GM21381 (cell line): ENCODE results near the gene SNX9.
"Not testable (repeated sequence)": the region's sequence is repeated elsewhere in the genome, so short reads cannot be mapped to it uniquely, and the experiment has no call there.

Experiments
- ATAC-seq: cut with Tn5 transposase; IDR thresholded peaks from one replicate; pipeline ENCODE4 v1.9.1; 2021; ENCODE audit warnings: mild to moderate bottlenecking, moderate library complexity; ENCODE audit not compliant: unreplicated experiment

The SNX9 gene

DNA sequence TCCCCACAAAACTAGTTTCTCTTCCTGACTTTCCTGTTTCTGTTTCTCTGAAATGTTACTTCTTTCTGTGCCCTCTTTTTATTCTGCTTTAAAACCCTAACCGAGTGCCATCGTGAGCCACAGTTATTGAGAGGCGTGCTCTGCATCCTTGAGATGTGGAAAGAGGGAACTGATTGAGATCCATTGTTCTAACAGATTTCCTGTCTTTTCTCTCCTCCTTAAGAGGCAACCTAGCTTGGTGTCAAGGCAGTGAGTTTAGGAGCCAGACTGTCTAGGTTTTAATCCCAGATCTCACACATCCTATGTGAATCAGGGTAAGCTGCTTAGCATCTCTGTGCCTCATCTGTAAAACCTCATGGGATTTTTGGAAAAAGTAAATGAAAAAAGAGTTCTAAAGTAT is 57.5 kb downstream of the SNX9 start:
- no peak for ATAC-seq

DNA sequence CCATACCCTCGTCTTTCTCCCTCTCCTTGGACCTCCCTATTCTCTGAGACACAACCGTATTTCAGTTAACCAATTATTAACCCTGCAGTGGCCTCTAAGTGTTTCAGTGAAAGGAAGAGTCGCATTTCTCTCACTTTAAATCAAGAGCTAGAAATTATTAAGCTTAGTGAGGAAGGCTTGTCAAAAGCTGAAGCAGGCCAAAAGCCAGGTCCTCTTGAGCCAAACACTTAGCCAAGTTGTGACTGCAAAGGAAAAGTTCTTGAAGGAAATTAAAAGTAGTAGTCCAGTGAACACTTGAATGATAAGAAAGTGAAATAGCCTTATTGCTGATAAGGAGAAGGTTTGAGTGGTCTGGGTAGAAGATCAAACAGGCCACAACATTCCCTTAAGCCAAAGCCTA is 58.3 kb downstream of the SNX9 start:
- no peak for ATAC-seq

DNA sequence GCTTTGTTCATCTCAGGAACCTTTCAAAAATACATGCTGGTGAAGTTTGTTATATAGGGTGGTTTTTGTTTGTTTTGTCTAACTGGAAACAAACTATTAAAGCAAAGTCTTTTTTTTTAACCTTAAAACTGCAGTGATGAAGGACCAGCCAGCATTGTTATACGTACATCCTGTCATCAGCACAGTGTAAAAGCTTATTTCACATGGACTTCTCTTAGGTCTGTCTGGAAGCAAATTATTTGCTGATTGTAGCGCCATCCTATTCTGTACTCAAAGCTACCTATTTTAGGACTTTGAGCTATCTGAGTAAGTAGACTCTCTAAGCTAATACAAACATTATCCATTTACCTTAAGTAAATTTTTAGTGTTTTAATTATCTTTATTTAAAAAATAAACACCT is 61.7 kb downstream of the SNX9 start:
- no peak for ATAC-seq

DNA sequence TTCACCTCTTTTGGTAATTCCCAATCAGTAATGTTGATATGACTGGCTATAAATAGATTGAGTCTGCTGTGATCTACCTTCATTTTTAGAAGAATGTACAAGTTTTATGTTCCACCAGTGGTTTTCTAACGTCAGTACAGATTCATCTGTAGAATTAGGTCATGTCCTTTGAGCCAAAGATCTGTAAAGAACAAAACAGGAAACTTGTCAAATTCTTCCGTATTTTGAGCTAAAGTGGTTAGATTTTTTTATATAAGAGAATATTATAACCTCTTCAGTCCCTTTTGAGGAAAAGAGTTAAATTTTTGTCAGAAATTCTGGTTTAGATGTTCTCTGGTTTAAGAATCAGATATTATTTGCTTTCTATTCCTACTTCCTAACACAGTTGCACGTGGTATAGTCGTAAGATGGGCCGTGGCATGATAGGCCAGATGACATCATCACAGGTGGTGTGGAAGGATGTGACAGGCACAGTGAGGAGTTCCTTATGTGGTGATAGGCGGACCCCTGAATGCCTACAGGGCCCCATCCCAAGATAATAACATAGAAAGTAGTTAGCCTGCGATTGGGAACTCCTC is 62.3 kb downstream of the SNX9 start:
- no peak for ATAC-seq

DNA sequence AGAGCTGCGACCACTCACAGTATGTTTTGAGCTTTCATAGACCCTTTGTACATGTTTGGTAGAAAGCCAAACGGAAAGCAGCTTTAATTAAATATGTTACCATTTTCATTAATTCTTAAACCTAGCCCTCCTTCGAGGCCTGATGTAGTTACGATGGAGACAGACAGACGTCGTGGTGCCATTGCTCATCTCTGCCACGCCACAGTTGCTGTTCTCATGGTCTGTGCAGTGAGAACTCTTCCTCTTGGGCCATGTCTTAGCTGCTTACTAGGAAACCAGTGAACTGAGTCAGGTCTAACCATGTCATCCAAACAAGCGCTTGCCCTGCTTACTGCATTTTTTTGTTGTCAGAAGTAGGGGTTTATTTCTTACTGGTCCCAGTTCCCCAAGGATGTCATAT is 62.8 kb downstream of the SNX9 start:
- ATAC-seq = no peak

DNA sequence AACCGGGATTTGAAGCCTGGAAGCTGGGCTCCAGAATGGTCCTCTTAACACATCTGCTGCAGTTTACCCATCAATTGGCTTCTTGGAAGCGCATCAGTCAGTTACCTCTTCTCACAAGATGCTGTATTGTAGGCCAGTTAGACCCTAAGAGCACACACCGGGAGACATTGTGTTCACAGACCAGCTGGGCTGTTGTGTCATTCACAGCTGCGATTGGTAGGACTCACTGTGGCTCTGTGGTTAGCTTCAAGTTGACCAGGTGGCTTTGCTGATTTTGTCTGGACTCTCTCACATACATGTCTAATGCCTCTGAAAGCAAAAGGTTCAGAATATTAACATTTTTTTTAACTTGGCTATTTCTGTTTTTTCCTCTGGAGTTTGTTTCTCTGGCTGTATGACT is 64.8 kb downstream of the SNX9 start:
- ATAC-seq = peak; percentile 50

DNA sequence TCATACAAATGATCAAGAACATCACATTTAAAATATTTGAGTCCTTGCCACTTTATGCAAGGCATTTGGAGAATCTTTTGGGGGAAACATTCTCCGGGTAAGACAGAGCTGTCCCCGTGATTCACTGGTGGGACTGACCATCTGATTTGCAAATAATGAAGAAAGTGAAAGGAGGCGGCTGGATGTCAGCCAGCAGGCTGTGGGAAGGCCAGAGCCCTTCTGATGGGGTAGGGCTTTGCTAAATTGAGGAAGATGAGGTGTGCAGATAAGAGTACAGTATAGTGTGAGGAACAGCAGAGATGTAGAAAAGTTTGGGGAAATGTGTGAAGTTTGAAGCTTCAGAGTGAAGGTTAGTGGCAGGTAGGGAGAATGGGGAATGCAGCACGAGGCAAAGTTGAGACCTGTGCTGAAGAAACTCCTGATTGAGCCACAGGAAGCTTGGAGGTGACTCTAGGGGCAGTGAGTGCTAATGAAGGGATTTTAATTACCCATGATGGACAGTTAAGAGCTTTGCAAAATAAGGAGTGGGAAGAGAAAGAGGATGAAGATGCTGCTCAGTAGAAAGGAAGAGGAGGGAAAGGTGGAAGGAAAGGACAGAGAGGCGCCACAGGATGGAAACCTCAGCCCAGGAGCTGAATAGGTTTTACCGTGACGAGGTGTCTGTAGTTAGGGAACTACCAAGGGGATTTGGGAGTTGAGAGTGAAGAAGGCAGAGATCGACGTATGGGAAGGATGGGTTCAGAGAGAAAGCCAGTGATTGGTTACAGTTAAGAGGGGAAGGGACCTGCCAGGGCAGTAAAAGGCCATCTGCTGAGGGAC is 68.7 kb downstream of the SNX9 start:
- ATAC-seq = no peak

DNA sequence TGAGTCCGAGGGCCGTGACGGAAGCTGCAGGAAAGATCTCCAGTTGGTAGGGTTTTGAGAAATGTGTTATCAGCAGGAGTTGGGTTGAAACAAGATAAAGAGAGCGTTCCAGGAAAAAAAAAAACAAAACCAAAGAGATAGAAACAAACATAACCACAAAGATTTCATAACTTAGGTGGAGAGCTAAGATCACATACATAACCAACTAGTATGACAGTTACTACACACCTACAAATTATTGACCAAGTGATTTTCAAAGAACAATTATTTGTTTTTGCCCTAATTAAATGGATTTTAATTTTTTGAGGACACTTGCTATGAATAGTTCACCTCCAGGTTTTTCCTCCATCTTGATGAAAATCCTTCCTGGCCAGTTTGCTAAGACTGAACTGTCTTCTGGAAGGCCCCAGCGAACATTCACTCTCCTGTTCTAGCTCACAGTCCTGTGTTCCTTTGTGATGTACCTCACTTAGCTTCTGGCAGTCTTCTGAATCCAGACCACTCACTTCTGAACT is 69.4 kb downstream of the SNX9 start:
- no peak for ATAC-seq

DNA sequence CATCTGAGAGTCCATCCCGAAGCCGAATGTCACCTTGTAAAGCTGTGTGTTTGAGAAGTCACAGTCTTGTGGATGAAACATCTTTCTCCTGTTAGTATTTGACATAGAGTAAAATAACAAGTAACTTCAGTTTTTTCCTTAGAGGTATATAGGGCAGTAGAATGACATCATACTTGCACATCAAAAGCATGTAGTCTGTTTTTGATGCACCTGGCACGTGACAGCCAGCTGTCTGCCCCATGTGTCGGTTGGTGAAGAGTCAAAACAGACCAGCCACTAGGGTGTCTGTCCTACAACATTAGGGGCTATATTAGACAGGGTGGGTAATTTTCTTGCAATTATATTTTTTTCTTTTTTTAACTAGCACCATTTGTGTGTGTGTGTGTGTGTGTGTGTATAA is 70.2 kb downstream of the SNX9 start:
- ATAC-seq = no peak

DNA sequence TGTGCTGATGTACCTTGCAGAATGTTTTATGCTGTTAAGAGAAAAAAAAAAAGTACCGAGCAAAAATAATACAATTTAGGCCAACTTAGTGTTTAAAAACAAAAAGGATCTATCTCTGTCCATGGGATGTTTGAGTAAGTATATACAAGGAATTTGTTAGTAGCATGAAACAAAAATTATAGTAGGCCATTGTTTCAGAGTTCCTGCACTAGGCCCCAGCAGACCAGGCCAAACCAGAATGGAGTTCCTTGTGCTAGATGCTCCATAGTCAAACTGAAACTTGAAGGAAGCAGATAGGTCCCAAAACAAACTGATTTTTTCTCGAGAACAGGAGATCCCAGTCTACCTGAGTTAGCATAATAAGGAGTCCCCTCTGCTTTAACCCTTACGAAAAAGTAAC is 72.5 kb downstream of the SNX9 start:
- ATAC-seq = no peak

DNA sequence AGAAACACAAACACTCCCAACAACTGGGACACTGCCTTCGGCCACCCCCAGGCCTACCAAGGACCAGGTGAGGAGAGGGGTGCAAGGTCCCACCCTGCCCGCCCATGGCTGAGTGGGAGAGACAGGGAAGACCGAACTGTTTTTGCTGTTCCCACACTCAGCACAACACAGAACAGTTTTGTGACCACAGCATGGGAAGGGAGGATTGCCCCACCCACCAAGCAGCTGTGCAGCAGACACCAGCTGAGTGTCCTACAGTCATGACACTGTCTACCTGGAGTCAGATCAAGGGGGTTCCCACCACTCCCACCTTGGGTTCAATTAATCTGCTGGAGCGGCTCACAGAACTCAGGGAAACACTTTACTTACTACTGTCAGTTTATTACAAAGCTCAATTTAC is 73.9 kb downstream of the SNX9 start:
- ATAC-seq = no peak

DNA sequence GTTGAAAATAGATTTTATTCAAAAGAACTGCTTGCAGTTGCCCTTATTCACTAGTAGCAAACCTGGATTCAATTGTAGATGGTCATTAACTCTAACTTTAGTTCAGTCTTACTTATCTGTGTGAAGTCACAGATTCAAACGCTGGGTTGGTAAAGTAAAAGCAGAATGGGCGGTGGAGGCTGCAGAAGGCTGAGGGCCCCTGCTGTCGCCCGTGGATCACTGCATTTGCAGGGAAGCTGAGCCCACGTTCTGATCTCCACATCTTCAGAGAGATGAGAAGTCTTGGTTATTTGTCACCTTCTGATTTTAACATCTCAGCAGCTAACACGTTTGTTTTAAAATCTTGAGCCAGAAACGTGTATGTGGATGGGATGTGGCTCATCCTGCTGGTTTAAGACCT is 75.1 kb downstream of the SNX9 start:
- ATAC-seq = no peak

DNA sequence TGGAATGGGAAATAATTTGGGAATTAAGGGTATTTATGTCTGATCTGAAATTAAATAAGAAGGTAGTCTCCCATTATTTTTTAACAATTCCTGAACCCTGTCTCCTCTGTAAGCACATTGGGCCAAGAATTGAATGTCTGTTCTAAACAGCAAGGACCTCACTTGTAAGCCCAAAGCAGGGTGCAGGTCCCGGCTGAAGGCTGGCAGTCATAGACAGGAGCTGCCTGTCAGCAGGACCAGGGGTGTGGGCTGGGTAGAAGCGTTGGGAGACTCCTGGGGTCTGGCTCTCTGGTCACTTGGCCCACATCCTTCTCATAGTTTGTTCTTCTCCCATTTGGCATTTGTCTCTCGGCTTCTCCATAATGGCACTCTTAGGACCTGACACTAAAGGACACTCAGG is 75.6 kb downstream of the SNX9 start:
- no peak for ATAC-seq

DNA sequence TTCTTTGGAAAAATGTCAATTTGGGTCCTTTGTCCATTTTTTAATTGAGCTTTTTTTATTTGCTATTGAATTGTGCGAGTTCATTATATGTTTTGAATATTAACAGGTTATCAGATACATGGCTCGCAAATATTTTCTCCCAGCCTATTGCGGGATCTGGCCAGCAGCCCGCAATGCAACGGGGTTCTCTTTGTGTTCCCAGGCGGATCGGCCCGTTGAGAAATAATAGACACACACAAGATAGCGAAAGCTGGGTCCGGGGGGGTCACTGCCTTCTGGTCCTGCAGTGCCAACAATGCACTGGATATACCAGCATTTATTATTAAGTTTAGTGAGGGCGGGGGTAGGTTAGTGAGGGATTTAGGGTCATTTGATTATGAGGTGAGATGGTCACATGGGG is 77.2 kb downstream of the SNX9 start:
- not testable (repeated sequence) for ATAC-seq

DNA sequence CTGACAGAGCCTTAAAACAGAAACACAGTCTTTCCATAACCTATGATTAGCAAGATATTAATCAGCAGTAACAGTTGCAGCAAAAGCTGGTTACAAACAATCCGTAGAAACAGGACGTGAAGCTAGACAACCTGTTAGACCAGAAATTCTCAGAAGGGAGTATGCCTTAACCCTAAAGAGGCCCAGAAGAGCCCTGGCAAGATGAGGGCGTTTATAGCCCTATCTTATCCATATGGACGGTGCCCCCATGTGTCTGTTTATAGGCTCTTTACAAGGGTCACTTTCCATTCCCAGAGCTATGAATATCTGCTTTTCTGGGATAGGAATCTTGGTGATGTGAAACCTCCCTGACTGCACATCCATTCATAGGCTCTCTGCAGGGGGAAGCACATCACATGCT is 77.7 kb downstream of the SNX9 start:
- not testable (repeated sequence) for ATAC-seq

DNA sequence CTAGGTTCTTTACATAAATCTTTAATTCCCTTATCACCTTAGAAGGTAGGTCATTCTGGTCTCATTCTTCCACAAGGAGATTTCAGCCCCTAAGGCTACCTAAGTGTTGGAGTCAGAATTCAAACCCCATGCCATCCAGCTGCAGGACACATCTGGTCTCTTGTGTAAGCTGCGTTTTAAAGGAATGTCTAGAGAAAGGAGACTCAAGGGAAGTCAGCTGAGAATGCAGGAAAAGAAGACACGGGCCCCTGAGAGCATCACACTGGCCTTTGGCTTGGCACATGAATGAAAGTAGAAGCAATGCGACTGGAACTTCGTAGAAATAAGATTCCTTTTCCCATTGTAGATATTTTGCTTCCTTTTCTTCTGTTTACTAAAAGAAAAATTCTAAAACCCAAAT is 82.0 kb downstream of the SNX9 start:
- ATAC-seq = no peak

DNA sequence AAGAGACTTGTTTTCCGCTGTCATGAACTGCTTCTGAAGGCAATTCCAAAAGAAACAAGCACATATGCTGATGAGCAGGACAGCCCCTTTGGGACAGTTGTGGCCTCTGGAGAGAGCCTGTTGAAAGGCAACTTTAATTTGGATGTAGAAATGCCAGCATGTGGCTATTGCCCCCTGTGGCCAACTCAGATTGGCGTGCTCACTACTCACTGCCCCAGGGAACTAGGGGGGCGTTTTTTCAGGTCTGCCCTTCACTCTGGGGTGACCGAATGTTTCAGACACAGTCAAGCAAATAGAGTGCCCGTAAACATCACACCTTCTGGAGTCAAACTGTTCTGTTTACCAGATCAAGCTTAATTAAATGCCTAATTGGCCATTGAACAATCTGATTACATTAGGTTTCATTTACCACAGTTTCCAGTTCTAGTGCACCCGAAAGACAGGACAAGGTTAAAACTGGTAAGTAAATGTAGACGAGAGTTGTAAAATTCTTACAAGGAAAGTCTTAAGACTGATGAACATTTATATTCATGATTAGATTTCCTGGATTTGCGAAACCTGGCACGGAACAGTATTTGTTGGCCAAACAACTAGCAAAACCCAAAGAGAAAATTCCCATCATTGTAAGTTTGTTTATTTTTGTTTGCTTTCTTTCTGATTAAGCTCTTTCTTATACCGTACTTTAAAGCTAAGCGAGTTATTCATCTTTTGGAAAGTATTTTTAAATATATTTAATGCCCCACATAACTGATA is 82.7 kb downstream of the SNX9 start:
- no peak for ATAC-seq

DNA sequence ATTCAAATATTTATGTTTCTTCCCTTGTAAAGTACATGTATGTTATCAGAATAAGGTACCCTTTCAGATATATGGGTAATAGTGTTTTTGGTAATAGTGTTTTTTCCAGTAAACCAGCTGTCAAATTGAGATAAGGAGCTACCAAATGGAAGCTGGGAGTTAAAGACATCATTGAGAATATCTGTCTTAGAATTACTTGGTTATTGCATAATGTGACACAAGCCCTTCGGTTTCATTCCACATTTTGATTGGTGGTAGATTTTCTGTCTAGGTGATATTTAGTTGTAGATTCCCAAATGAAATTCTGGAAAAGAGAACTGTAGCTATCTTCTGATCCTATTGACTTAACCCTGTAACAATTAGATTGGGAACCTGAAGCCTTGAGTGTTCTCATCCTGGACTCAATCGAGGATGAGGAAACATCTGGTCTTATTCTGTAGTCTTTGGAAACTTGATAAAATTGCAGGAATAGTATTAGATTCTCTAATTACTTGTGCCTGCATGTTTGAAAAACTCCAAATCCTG is 83.6 kb downstream of the SNX9 start:
- no peak for ATAC-seq

DNA sequence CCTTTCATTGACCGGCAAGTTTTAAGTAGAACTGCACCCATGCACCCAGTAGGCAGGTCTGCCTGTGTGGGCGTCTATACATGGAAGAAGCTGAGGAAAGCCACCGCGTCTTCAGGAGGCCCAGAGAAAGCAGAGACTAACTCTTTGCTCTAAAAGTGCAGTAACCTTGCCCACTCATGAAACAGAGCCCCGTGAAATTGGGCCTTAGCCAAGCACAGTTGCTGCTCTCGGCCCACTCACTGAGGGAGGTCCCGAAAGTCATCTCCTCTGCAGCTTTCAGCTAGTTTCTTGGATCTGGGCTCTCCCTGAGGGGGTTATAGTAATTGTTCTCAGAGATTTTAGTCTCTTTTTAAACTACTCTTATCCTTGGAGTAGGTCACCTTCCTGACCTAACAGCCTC is 84.6 kb downstream of the SNX9 start:
- ATAC-seq = no peak

DNA sequence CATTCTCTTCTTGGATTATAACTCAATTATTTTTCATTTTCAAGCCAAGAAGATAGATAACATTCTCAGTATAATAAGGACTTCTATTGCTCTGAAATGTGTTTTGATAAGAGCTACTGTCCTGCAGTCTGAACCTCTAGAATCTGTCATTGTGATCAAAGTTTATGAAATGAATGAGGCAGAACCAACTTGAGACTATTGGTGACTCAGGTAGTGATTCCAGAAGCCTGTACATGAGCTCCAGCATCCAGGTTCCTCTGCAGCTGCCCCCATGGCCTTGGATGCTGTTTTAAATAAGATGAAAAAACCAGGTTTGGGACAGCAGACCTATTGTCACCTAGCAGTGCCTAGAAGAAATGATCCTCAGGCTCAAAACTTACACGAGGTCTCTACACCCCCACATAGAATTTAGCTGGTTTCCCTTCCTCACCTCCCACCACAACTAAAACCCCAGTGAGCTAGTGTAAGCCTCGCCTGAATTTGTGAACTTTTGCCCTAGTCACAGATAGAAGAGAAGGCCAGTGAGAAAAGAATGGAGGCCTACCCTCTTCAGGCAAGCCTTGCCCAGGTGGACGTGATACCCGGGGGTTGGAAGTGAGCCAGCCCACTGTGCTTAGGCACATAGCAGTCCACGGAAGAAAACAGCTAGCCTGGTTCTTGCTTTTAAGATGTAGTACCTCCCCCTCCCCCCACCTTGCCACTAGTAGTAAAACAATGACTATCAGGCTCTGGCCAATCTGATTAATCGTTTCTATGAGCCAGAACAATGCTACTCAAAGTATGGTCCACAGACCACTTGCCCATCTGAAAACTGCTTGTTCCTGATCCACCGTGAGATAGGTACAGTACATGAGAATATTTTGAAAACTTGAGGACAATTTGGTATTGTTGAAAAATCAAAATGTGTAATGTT is 85.6 kb downstream of the SNX9 start:
- peak; percentile 62 for ATAC-seq

DNA sequence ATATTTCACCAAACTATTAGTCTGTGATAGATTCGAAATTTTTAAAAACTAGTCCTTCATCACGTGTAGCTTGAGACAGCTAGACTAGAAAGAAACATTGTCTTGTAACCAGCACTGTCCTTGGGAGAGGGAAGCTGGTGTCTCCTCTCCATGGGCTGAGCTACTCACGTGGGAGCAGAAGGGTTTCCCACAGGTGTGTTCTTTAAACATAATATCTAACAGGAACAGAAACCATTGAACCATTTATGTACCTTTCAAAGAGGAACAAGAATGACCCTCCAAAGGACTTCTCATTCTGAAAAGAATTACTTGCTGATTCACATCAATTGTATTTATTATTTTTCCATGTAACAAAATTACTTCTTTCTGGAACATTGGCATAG is 86.2 kb downstream of the SNX9 start:
- ATAC-seq = no peak
